EH (cell line): ENCODE data around the gene ZBTB38.

ENCODE experiments used
- DNase-seq: peaks from one replicate; pipeline ENCODE4 v3.0.0-alpha.2; 2015; ENCODE audit warnings: low read depth

The ZBTB38 gene

DNA sequence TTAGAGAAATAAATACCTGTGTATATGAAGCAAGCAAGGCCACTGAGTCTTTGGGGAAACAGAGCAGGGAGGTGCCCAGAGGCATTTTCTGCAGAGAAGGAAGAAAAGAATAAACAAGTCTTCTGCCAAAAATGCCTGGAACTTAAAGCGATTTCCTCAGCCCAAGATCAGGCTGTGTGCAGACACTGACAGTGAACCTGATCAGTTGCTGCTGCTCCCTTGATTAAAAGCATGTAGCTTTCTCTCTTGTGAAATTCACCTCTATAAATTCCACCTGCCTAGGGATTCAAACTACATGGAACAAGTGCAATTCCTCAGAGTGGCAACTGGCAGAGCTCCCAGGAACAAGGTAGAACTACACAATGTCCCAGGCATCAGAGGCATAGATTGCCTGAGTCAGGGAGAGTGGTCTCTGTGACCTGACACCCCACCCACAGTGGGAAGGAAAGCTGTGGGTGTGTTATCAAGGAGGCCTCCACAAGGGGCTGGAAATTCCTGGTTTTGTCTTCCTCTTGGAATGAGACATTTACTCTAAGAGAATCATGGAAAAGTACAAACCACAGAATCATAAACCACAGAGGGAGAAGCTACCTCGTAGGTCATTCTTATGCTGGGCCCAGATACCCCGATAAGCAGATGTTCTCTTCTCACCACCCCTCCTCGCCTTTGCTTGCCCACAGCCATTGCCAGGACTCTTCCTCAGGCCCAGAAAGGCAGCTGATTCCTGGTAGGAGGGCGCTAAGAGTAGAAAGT, 1.8 kb upstream of the ZBTB38 start:
- DNase-seq: peak; percentile 97

- DNase-seq: peak; percentile 100
Measured at GRCh38 chr3:141367038-141367730, 1.1 kb upstream of the ZBTB38 start.

DNA sequence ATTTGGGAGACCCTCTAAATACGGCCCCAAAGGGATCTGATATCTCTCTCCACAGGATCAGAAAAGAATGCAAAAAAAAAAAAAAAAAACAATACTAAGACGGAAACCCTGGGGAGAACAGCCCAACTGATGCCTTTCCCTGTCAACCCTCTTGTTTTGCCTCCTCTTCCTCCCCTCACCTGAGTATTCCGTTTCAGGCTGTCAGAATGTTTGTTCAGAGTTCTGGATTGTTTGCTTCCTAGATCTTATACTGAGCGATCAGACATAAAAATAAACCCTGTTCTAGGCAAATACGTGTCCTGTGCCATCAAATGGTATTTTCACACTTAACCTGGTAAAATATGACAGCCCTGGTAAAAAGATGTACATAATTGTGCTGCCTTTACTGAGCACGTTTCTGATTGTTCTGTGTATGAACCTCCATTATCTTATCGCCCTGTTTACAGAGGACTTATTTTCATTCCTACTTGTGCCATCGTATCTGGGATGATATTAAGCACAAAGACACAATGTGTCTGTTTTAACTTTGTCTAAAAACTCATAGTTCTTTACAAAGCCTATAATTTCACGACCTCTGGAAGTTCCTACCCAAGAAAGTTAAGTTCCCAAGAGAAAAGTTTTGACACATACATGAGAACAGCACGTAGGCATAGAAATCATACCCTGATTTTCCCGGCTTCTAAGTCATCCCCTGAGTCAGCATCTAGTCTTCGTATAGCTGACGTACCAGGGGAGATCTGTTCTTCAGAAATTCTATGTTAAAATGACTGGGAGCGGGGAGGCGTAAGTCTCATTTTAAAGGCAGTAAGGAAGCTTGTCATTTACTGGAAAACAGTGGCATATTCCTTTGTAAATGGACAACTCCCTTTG, 856 bp downstream of the ZBTB38 start:
- no peak for DNase-seq

- peak; percentile 89 for DNase-seq
Measured at GRCh38 chr3:141370065-141370533, 1.8 kb downstream of the ZBTB38 start.

DNA sequence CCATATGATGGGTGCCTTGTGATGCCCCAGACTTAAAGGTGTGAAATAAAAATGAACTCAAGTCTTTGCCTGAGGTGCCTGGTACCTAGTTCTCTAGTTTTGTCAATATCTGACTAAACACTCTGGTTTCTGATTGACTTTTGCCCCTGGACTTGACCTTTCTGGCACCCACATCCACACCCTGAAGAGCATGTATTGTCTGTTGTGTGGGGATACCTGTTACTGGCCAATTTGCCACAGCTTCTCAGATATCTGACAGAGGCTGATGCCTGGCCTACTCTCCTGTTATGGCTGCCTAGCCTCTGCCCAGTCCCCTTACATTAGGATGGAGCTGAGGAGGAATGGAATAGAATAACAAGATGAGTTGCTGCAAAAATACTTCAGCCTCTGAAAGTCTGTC, 3.6 kb downstream of the ZBTB38 start:
- no peak for DNase-seq

DNA sequence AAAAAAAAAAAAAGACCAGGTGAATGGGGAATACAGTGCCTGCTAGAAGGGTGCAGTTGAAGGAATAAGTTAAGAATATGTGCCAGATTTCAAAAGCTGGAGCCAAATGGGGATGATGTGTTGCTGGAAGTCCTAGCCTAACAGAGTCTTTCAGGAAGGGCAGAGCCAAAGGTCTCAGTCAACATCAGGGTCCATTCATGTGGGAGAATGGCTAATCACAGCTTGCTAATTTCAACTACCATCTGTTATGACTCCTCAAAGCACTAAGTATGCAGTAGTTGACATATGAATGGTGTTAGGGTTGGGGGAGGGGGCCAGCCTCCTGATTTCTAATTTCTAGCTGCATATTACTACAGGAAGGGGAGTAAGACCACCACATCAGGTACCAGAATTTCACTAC, 4.4 kb downstream of the ZBTB38 start:
- DNase-seq: no peak

- DNase-seq: no peak
Measured at GRCh38 chr3:141373232-141373631, 4.9 kb downstream of the ZBTB38 start.

GRCh38 chr3:141373768-141374526, 5.6 kb downstream of the ZBTB38 start:
- peak; percentile 69 for DNase-seq

- no peak for DNase-seq
Measured at GRCh38 chr3:141375381-141376301, 7.3 kb downstream of the ZBTB38 start.

DNA sequence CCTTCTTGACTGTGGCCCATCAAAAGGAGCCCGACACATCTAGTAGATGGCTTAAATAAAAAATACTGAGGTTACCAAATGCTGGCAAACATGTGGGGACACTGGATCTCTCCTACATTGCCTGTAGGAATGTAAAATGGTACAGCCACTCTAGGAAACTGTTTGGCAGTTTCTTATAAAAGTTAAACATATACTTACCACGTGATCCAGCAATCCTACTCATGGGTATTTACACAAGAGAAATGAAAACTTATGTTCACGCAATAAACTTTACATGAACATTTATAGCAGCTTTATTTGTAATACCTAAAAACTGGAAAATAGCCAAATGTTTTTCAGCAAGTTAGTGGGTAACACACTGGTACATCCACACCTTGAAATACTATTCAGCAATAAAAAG, 9.1 kb downstream of the ZBTB38 start:
- DNase-seq: no peak

- no peak for DNase-seq
Measured at GRCh38 chr3:141378556-141378955, 10.3 kb downstream of the ZBTB38 start.

GRCh38 chr3:141379250-141379966, 11.1 kb downstream of the ZBTB38 start:
- no peak for DNase-seq

DNA sequence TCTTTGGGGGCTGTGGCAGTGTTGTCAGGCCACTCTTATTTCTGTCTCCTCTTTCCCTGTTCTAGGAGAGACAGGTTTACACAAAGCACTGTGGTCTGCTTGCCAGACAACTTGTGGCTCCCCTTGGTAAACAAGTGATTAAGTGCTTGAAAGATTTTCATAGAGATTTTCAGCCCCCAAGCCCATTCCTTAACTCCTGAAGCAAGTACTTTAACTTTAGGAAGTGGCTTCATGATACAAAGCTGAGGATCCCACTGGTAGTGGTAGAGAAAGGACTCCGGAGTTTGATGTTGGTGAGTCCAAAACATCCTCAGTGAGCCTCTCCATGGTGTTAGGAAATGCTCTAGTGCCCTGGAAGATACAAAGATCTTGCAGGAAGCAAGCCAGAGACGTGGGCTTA, 12.0 kb downstream of the ZBTB38 start:
- no peak for DNase-seq

GRCh38 chr3:141380987-141381386, 12.7 kb downstream of the ZBTB38 start:
- no peak for DNase-seq

DNA sequence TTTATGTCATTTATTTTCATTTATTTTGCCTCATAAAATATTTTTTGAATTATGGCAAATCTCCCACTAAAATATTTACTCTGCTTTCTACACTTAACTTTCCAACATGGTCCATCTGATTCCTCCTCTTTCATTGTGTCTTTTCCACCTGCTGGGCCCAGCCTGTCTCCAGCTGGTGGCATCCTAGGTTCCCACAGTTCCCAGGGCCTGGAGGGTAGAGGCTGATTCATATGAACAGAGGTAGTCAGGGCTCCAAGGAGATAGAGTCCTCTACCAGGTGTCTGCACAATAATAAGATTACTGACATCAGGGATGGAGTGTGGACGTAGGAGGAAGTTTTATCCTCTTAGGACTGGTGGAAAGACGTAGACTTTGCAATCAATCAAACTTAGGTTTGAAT, 14.3 kb downstream of the ZBTB38 start:
- DNase-seq: no peak

GRCh38 chr3:141383555-141384129, 15.3 kb downstream of the ZBTB38 start:
- DNase-seq: peak; percentile 76

GRCh38 chr3:141384157-141384556, 15.9 kb downstream of the ZBTB38 start:
- peak; percentile 76 for DNase-seq

DNA sequence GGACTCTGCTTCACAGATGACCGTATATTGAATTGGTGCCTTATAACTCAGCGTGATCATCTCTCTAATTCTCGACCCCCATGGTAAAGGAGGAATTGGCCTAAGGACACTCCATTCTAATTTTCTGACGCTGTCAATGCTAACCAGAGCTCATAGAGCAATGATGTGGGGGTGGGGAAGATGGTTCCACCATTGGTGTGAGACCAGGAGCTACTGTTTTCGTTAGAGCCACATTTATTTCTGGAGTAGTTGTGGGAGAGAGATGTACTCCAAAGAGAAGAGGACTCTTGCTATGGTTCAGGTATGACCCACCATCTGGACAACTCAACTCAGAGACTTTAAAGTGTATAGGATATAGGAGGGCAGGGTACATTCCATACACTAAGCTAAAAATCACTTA, 16.3 kb downstream of the ZBTB38 start:
- DNase-seq: no peak

DNA sequence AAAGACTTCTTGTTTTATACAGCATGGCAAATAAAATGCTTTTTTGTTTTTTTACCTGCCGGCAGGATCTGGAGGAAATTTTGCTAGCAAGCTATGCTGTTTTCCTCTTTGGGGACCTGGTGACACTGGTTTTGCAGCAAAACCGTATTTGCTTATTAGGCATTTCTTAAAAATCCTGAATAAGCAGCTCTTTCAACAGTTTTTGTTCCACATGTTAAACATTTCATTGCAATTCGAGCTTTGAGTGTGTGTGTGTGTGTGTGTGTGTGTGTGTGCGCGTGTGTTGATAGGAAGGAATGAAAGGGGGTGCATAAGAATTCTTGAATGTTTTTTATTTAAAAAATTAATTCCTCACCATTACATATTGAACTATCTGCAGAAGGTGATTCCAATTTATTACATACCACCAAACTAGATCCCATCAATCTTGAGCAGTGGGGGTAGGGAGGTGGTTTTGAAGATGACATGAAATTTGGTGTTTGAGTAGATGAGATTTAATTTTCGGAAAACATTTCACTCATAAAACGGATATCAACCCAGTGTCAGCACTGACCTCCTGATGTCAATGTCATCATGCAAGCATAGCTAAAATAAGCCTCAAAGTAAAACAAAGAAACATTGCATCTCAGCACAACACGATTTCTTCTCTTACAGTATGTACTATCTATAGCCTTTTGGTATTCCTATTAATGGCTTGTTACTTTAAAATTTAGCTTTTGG, 17.3 kb downstream of the ZBTB38 start:
- DNase-seq: no peak
